Hepatocyte (in vitro differentiated cells): Measurements from ENCODE around the gene TEX22. TPM values are rescaled to one million over a fixed set of nuclear protein-coding genes. Genes with fewer than 3 reads are reported as not detected.

Experiments
- DNase-seq: peaks from one replicate; pipeline ENCODE4 v3.0.0-alpha.2; 2016; ENCODE audit warnings: low spot score
- H2AFZ ChIP-seq: fragments of 200-600 bp; sonication (generic); 2 replicates; pipeline ENCODE4 v1.6.0; 2016; ENCODE audit warnings: antibody characterized with exemption, mild to moderate bottlenecking
- H3K27ac ChIP-seq: fragments of 200-600 bp; sonication (generic); 2 replicates; pipeline ENCODE4 v1.5.1; 2016; ENCODE audit warnings: mild to moderate bottlenecking
- H3K27me3 ChIP-seq: fragments of 200-600 bp; sonication (generic); 2 replicates; pipeline ENCODE4 v1.6.1; 2016
- H3K36me3 ChIP-seq: fragments of 200-600 bp; sonication (generic); replicated peaks from 2 replicates; pipeline ENCODE4 v1.5.1; 2016; ENCODE audit warnings: low read depth; ENCODE audit not compliant: insufficient read depth
- H3K4me1 ChIP-seq: fragments of 200-600 bp; sonication (generic); 2 replicates; pipeline ENCODE4 v1.5.1; 2016; ENCODE audit warnings: mild to moderate bottlenecking, moderate library complexity; ENCODE audit not compliant: insufficient read depth
- H3K4me2 ChIP-seq: fragments of 200-600 bp; sonication (generic); 2 replicates; pipeline ENCODE4 v1.6.0; 2016
- H3K4me3 ChIP-seq: fragments of 200-600 bp; sonication (generic); 2 replicates; pipeline ENCODE4 v1.5.1; 2016; ENCODE audit warnings: mild to moderate bottlenecking
- H3K79me2 ChIP-seq: fragments of 200-600 bp; sonication (generic); 2 replicates; pipeline ENCODE4 v1.6.0; 2017; ENCODE audit warnings: mild to moderate bottlenecking
- H3K9me2 ChIP-seq: fragments of 200-600 bp; sonication (generic); replicated peaks from 2 replicates; pipeline ENCODE4 v1.6.0; 2017; ENCODE audit warnings: mild to moderate bottlenecking; ENCODE audit not compliant: insufficient read depth
- H3K9me3 ChIP-seq: fragments of 200-600 bp; sonication (generic); 2 replicates; pipeline ENCODE4 v1.5.1; 2016; ENCODE audit warnings: low read depth, mild to moderate bottlenecking
- H4K20me1 ChIP-seq: fragments of 200-600 bp; sonication (generic); 2 replicates; pipeline ENCODE4 v1.6.0; 2016; ENCODE audit warnings: mild to moderate bottlenecking; ENCODE audit not compliant: insufficient read depth, poor library complexity, severe bottlenecking
- EZH2 ChIP-seq: fragments of 200-600 bp; sonication (generic); IDR thresholded peaks from 2 replicates; pipeline ENCODE4 v1.6.1; 2016; ENCODE audit warnings: antibody characterized with exemption, mild to moderate bottlenecking, borderline replicate concordance
- EZH2phosphoT487 ChIP-seq: fragments of 200-600 bp; sonication (generic); IDR thresholded peaks from one replicate; pipeline ENCODE4 v1.6.1; 2018; ENCODE audit warnings: antibody characterized with exemption, mild to moderate bottlenecking, low read depth, moderate library complexity; ENCODE audit not compliant: unreplicated experiment, severe bottlenecking
- WGBS: methylation state at CpG from one replicate; pipeline ENCODE4 v1.1.6; 2016; ENCODE audit warnings: low lambda C conversion rate; ENCODE audit errors: missing lambda C conversion rate; 5-methylcytosine and 5-hydroxymethylcytosine counted together
- polyA plus RNA-seq: library from polyadenylated mRNA; unstranded; fragments of >200 nt; fragmentation: Nextera tagmentation; extraction: Ambion mirVana; gene quantifications from 2 replicates; pipeline ENCODE4 v1.2.1, GENCODE V29; 2016
- total RNA-seq: library from RNA; depleted of rRNA; stranded (reverse); fragments of >200 nt; gene quantifications from 2 replicates; pipeline ENCODE4 v1.2.3, GENCODE V29; 2014
- TF ChIP-seq, protein P1 (sequence below): fragments of 200-600 bp; sonication (generic); IDR thresholded peaks from 2 replicates; pipeline ENCODE4 v1.5.1; 2016; ENCODE audit warnings: antibody characterized with exemption, mild to moderate bottlenecking; ENCODE audit not compliant: poor library complexity

TEX22 gene
- total and polyA plus RNA-seq, 2 experiments from 2014 or later = 0.76 TPM; not detected in 1

DNA sequence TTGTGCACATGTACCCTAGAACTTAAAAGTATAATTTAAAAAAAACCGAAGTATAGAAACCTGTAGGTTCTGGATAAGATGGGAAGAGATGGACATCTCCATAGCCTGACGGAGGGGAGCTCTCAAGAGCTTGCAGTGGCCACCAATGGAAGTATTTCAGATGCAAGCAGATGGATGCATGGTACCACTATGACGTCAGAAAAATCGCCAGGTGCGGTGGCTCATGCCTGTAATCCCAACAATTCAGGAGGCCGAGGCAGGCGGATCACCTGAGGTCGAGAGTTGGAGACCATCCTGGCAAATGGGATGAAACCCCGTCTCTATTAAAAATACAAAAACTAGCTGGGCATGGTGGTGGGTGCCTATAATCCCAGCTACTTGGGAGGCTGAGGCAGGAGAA is 3.4 kb downstream of the TEX22 start:
- TF ChIP-seq EZH2 (no peak), EZH2phosphoT487 (no peak)
- TF ChIP-seq, protein P1, sequence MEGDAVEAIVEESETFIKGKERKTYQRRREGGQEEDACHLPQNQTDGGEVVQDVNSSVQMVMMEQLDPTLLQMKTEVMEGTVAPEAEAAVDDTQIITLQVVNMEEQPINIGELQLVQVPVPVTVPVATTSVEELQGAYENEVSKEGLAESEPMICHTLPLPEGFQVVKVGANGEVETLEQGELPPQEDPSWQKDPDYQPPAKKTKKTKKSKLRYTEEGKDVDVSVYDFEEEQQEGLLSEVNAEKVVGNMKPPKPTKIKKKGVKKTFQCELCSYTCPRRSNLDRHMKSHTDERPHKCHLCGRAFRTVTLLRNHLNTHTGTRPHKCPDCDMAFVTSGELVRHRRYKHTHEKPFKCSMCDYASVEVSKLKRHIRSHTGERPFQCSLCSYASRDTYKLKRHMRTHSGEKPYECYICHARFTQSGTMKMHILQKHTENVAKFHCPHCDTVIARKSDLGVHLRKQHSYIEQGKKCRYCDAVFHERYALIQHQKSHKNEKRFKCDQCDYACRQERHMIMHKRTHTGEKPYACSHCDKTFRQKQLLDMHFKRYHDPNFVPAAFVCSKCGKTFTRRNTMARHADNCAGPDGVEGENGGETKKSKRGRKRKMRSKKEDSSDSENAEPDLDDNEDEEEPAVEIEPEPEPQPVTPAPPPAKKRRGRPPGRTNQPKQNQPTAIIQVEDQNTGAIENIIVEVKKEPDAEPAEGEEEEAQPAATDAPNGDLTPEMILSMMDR = no peak
- H3K4me3 ChIP-seq = no peak overlapping the region
- peaks cover 14% of the 10 kb centered on the region for H3K4me1 ChIP-seq
- no peak for DNase-seq
- H3K27ac ChIP-seq = no peak overlapping the region
- WGBS = 99% methylated on average over 9 of the region's 9 CpGs
- no peaks in the 10 kb centered on the region for H3K27me3 ChIP-seq
- peaks cover 3% of the 10 kb centered on the region for H3K36me3 ChIP-seq
- H4K20me1 ChIP-seq = no peaks in the 10 kb centered on the region
- no peaks in the 10 kb centered on the region for H3K9me2 ChIP-seq
- no peak overlapping the region for H3K4me2 ChIP-seq
- no peaks in the 10 kb centered on the region for H3K9me3 ChIP-seq
- peaks cover 10% of the 10 kb centered on the region for H3K79me2 ChIP-seq
- H2AFZ ChIP-seq = no peak overlapping the region

DNA sequence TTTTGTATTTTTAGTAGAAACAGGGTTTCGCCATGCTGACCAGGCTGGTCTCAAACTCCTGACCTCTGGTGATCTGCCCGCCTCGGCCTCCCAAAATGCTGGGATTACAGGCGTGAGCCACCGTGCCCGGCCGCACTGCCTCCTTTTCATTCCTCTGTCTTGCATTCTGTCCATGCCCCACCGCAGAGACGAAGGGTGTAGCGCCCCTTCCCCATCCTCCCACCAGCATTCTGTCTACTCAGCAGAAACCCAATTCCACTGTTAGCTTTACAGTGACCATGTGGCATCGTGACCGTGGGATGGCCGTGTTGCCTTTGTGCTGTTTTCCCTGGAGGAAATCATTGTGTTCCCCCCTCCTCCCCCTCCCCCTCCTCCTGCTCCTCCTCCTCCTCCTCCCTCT is 10.3 kb downstream of the TEX22 start:
- no peak overlapping the region for H3K4me2 ChIP-seq
- no peaks in the 10 kb centered on the region for H4K20me1 ChIP-seq
- H3K79me2 ChIP-seq = no peaks in the 10 kb centered on the region
- H3K27ac ChIP-seq = no peak overlapping the region
- H3K9me2 ChIP-seq = no peaks in the 10 kb centered on the region
- TF ChIP-seq EZH2phosphoT487 (no peak), EZH2 (no peak)
- TF ChIP-seq, protein P1 = no peak
- no peak overlapping the region for H2AFZ ChIP-seq
- H3K4me1 ChIP-seq = peaks cover 10% of the 10 kb centered on the region
- peaks cover 20% of the 10 kb centered on the region for H3K27me3 ChIP-seq
- H3K9me3 ChIP-seq = no peaks in the 10 kb centered on the region
- no peaks in the 10 kb centered on the region for H3K36me3 ChIP-seq
- no peak for DNase-seq
- H3K4me3 ChIP-seq = no peak overlapping the region
- 92% methylated on average over 10 of the region's 13 CpGs for WGBS

DNA sequence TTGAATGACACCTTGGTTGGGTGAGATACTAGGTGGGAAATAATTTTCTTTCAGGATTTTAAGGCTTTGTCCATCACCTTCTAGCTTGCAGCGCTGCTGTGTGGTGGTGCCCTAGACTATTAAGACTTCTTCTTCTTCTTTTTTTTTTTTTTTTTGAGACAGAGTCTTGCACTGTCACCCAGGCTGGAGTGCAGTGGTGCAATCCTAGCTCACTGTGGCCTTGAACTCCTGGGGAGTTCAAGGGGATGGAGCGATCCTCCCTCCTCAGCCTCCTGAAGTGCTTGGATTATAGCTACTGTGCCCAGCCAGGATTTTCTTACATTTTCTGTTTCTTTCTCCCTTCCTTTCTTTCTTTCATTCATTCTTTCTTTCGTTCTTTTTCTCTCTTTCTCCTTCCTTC is 11.0 kb downstream of the TEX22 start:
- H3K9me3 ChIP-seq = no peaks in the 10 kb centered on the region
- no peak for DNase-seq
- no peaks in the 10 kb centered on the region for H4K20me1 ChIP-seq
- TF ChIP-seq EZH2 = no peak
- H3K27me3 ChIP-seq = peaks cover 20% of the 10 kb centered on the region
- H3K36me3 ChIP-seq = no peaks in the 10 kb centered on the region
- no peak overlapping the region for H3K4me2 ChIP-seq
- H3K4me3 ChIP-seq = no peak overlapping the region
- H3K9me2 ChIP-seq = no peaks in the 10 kb centered on the region
- H3K79me2 ChIP-seq = no peaks in the 10 kb centered on the region
- H3K4me1 ChIP-seq = peaks cover 10% of the 10 kb centered on the region
- H3K27ac ChIP-seq = no peak overlapping the region
- 94% methylated on average over 3 of the region's 3 CpGs for WGBS
- no peak overlapping the region for H2AFZ ChIP-seq

DNA sequence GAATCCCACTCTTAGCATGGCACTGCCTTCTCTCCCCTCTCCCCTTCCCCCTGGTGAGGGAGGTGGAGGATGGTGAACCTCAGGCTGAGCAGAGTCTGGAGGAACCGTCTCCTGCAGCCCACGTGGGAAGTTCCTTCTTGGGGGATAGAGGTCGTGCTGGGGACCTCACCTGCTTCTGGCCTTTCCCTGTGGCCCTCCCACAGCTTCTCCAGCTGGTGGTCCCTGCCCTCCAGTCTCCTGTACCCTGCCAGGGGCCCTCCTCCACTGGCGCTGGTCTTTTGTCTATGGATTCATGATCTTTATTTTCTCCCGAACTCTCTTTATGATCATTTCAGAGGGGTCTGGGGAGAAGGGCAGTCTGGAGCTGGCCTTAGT is 12.3 kb downstream of the TEX22 start:
- TF ChIP-seq, protein P1 = no peak
- no peak for TF ChIP-seq EZH2
- no peak for TF ChIP-seq EZH2phosphoT487
- Histone ChIP-seq H3K4me1 (peaks cover 10% of the 10 kb centered on the region), H3K4me2 (peak overlapping the region; percentile 93), H3K36me3 (no peaks in the 10 kb centered on the region), H4K20me1 (no peaks in the 10 kb centered on the region), H3K9me3 (no peaks in the 10 kb centered on the region), H2AFZ (no peak overlapping the region), H3K9me2 (no peaks in the 10 kb centered on the region), H3K4me3 (no peak overlapping the region), H3K27ac (no peak overlapping the region), H3K27me3 (peaks cover 20% of the 10 kb centered on the region), H3K79me2 (no peaks in the 10 kb centered on the region)
- 47% methylated on average over 5 of the region's 5 CpGs for WGBS
- DNase-seq = no peak
